Measurements from ENCODE around the gene ARPIN. TPM values are rescaled to one million over a fixed set of nuclear protein-coding genes. Genes with fewer than 3 reads are reported as not detected.

ARPIN gene
- polyA plus RNA-seq, 1 experiment: 11.8 TPM

DNA sequence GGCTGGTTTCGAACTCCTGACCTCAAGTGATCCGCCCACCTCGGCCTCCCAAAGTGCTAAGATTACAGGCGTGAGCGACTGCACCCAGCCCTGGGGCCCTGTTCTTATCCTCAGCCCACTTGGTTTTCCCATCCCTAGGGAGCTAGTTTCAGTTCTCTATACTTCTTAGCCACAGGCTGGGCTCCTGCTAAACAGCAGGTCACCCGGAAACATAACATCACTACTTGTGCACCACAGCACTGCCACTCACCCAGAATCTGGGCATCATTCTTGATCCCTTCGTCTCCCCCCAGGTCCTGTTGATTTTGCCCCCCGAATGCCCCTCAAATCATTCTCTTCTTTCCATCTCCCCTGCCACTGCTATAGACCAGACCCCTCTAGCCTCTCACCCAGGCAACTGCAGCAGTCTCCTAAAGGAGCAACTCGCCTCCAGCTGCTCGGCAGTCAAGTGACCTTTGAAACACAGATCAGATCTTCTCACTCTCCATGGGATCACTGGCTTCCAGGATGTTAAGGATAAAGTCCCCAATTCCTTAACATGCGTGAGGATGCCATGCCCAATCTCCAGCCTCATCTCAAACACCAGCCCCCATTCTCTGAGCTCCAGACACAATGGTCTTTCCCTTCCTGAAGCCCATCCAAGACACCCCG, 13.3 kb downstream of the ARPIN start:
- no peak for DNase-seq (ENCODE audit: low read depth, low spot score)
- TF ChIP-seq, protein P1, sequence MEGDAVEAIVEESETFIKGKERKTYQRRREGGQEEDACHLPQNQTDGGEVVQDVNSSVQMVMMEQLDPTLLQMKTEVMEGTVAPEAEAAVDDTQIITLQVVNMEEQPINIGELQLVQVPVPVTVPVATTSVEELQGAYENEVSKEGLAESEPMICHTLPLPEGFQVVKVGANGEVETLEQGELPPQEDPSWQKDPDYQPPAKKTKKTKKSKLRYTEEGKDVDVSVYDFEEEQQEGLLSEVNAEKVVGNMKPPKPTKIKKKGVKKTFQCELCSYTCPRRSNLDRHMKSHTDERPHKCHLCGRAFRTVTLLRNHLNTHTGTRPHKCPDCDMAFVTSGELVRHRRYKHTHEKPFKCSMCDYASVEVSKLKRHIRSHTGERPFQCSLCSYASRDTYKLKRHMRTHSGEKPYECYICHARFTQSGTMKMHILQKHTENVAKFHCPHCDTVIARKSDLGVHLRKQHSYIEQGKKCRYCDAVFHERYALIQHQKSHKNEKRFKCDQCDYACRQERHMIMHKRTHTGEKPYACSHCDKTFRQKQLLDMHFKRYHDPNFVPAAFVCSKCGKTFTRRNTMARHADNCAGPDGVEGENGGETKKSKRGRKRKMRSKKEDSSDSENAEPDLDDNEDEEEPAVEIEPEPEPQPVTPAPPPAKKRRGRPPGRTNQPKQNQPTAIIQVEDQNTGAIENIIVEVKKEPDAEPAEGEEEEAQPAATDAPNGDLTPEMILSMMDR (IDR thresholded peaks at IDR 0.05; ENCODE audit: low read depth, low read length): no peak
- ChIA-PET CTCF (interaction anchor here (0.6 to 2.0 kb wide), 8 partner anchors 8 to 322 kb away, joined by 3 to 12 read pairs (median 6); no protein-coding TSS in a partner anchor), POLR2A (no interaction called here)
- Histone ChIP-seq H3K4me3 (ENCODE audit: low read depth, low read length) (no peak overlapping the region), H3K9me3 (ENCODE audit: control insufficient read depth, insufficient read depth, low read length) (no peaks in the 10 kb centered on the region), H3K27me3 (ENCODE audit: control insufficient read depth, insufficient read depth, low read length) (no peaks in the 10 kb centered on the region), H3K27ac (ENCODE audit: low read depth, low read length) (no peak overlapping the region)

DNA sequence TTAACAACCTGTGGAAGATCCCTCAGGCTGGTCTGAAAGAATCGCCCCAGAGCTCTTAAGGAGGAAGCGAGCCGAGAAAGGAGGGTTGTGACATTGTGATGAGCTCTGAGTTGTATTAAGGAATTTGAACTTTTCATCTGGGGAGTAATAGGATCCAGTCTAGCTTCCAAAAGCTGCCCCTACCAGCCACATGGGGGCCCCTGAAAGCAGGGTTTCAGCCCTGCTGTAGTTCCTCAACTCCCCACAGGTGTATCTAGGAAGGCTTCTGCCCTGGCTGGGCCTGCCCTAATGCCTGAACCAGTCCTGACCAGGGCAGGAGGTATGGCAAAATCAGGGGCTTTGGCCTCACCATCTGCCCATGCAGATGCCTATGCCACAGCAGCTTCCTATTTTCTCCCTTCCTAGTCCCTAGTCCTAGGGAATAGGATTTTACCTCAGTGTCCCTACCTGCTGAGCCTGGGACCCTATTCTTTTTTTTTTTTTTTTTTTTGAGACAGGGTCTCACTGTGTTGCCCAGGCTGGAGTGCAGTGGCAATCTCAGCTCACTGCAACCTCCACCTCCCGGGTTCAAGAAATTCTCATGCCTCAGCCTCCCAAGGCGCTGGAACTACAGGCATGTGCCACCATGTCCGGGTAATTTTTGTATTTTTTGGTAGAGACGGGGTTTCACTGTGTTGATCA, 14.0 kb downstream of the ARPIN start:
- Histone ChIP-seq H3K4me3 (ENCODE audit: low read depth, low read length) (no peak overlapping the region), H3K27me3 (ENCODE audit: control insufficient read depth, insufficient read depth, low read length) (no peaks in the 10 kb centered on the region), H3K9me3 (ENCODE audit: control insufficient read depth, insufficient read depth, low read length) (no peaks in the 10 kb centered on the region), H3K27ac (ENCODE audit: low read depth, low read length) (no peak overlapping the region)
- TF ChIP-seq, protein P1 (IDR thresholded peaks at IDR 0.05; ENCODE audit: low read depth, low read length): peak; percentile 62
- POLR2A ChIA-PET: interaction anchor here (0.6 to 1.1 kb wide), 2 partner anchors 14 to 335 kb away, joined by 3 read pairs; partner anchors contain the start of gene ARPIN
- CTCF ChIA-PET: interaction anchor here (0.5 to 2.2 kb wide), 18 partner anchors 8 to 335 kb away, joined by 3 to 12 read pairs (median 4); partner anchors contain the start of genes CIB1 and GDPGP1
- DNase-seq (ENCODE audit: low read depth, low spot score): no peak

DNA sequence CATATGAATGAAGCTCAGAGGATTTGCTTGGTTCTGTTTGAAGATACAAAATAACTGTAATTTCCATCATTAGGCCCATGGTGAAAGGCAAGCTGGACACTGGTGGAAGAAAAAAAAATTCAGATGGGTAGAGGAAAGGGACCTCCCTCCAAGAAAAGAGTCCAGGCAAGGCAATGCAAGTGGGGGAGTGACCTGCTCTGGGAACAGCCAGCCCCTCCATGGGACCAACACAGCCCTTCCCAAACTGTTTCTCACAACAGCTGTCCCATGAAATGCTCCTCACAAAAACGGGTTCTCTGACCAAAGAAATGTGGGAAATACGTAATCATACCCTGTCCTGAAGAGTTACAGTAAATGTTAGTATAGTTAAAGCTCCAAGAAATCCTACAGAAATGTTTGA, 14.6 kb downstream of the ARPIN start:
- CTCF ChIA-PET: interaction anchor here (0.6 to 2.2 kb wide), 16 partner anchors 8 to 336 kb away, joined by 3 to 12 read pairs (median 4); partner anchors contain the start of genes CIB1 and GDPGP1
- POLR2A ChIA-PET: interaction anchor here (0.6 to 1.1 kb wide), 2 partner anchors 15 to 335 kb away, joined by 3 read pairs; partner anchors contain the start of gene ARPIN
- TF ChIP-seq, protein P1 (IDR thresholded peaks at IDR 0.05; ENCODE audit: low read depth, low read length): no peak

DNA sequence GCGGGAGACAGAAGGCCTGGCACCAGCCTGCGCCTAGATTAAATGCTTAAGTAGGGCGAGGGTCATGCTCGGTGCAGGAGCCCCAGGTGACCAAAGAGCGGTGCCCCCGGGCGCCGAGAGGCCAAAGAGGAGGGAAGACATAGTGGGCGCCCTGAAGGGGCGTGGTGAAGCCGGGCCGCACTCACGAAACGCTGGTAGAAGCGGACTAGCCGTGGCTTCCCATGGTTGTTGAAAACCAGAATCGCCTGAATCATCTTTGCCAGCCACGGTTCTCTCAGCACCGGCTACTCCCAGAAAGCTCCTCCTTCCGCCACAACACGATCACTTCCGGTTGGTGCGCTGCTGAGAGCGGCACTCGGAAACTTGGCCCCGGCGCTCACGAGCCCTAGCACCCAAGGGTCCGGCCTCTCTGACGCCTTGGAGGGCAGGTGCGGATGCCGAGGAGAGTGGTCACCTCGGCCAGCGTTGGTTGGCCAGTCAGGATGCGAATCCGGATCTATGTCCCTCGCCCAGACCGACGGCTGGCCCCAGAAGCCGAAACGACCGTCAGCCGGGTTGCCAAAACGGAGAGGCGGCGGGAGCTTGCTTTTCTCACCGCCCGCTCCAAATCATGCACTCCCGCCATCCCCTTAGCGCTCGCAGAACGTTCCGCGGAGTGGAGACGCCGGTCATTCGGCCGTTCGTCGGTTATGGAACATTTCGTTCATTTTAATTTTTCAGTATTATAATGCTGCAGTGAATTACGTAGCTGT, 18.9 kb downstream of the ARPIN start, which contains the start of gene AP3S2:
Gene AP3S2, minus strand, starts transcription at position 299 of the 752 bp plus-strand sequence. Its CDS starts 45 bp downstream, at position 254.
- POLR2A ChIA-PET: interaction anchor here (0.5 to 1.5 kb wide), 7 partner anchors 19 to 340 kb away, joined by 3 to 7 read pairs (median 4); partner anchors contain the start of genes ARPIN and GDPGP1
- CTCF ChIA-PET: interaction anchor here (1.0 to 2.2 kb wide), 6 partner anchors 17 to 194 kb away, joined by 3 to 6 read pairs (median 4); no protein-coding TSS in a partner anchor
- peak; percentile 85 for DNase-seq (ENCODE audit: low read depth, low spot score)

More for the DNA sequence above, 14.6 kb downstream of the ARPIN start:
- DNase-seq (ENCODE audit: low read depth, low spot score): no peak
- H3K27ac ChIP-seq (ENCODE audit: low read depth, low read length): no peak overlapping the region
- no peak overlapping the region for H3K4me3 ChIP-seq (ENCODE audit: low read depth, low read length)
- no peaks in the 10 kb centered on the region for H3K27me3 ChIP-seq (ENCODE audit: control insufficient read depth, insufficient read depth, low read length)
- H3K9me3 ChIP-seq (ENCODE audit: control insufficient read depth, insufficient read depth, low read length): no peaks in the 10 kb centered on the region

More for the DNA sequence above, 18.9 kb downstream of the ARPIN start, which contains the start of gene AP3S2:
- TF ChIP-seq, protein P1 (IDR thresholded peaks at IDR 0.05; ENCODE audit: low read depth, low read length): no peak
- H3K27me3 ChIP-seq (ENCODE audit: control insufficient read depth, insufficient read depth, low read length): no peaks in the 10 kb centered on the region
- H3K4me3 ChIP-seq (ENCODE audit: low read depth, low read length): peak within 1 kb of the TSS; percentile 93
- H3K27ac ChIP-seq (ENCODE audit: low read depth, low read length): peak within 1 kb of the TSS; percentile 89
- H3K9me3 ChIP-seq (ENCODE audit: control insufficient read depth, insufficient read depth, low read length): no peaks in the 10 kb centered on the region
